Activated T-helper 1 cell treated with Interleukin-2 at 50 U/mL for 16 hours (primary cell): ENCODE measurements around the gene FBXL17.

Source experiments
- DNase-seq: peaks from one replicate; pipeline ENCODE4 v3.0.0-alpha.2; 2020; ENCODE audit warnings: low read depth

Gene FBXL17

DNA sequence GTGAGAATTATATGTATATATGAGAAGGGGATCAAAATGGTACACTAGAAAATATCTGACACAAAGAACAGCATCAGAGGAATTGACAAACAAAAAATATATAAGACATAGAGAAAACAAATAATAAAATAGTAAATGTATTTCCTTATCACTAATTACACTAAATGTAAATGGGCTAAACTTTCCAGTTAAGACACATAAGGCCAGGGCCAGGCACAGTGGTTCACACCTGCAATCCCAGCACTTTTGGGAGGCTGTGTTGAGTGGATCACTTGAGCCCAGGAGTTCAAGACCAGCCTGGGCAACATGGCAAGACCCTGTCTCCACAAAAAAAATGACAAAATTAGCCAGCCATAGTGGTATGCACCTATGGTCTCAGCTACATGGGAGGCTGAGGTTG, 8.5 kb downstream of the FBXL17 start:
- no peak for DNase-seq

DNA sequence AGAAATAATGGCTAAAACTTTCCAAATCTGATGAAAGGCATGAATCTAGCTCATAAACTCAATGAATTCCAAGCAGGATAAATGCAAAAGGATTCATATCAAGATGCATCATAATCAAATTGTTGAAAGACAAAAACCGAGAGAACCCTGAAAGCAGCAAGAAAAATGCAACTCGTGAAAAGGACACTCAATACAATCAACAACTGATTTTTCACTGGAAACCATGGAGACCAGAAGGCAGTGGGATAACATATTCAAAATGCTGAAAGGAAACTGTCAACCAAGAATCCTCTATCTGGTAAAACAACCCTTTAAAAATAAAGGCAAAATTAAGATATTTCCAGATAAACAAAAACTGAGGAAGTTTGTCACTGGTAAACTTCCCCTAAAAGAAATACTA, 9.5 kb downstream of the FBXL17 start:
- no peak for DNase-seq

DNA sequence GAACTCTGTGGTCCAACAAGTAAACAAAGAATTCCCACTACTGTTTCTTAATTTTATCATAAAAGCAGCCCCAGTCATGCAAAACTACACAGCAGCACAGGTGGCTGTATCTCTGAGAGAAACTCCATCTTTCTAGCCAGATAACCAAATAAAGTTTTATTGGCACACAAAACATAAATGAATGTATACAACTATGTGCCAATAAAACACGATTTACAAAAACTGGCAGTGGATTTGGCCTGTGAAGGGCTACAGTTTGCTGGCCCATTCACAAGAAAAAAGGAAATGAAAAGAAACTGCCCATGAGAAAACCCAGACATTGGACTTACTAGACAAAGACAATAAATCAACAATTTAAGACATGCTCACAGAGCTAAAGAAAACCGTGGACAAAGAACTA, 10.6 kb downstream of the FBXL17 start:
- no peak for DNase-seq

DNA sequence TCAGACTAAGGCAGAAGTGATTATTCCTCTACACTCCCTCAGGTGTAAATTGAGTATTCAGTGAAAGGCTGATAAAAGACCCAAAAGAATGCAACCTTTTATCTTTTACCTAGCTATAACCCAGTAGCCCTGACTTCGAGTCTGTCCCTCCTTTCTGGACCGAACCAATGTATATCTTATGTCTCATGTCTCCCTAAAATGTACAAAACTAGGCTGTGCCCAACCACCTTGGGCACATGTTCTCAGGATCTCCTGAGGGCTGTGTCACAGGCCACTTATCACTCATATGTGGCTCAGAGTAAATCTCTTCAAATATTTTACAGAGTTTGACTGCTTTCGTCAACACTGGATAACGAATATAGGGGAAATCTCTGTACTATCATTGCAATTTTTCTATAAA, 12.7 kb downstream of the FBXL17 start:
- DNase-seq, result no peak

DNA sequence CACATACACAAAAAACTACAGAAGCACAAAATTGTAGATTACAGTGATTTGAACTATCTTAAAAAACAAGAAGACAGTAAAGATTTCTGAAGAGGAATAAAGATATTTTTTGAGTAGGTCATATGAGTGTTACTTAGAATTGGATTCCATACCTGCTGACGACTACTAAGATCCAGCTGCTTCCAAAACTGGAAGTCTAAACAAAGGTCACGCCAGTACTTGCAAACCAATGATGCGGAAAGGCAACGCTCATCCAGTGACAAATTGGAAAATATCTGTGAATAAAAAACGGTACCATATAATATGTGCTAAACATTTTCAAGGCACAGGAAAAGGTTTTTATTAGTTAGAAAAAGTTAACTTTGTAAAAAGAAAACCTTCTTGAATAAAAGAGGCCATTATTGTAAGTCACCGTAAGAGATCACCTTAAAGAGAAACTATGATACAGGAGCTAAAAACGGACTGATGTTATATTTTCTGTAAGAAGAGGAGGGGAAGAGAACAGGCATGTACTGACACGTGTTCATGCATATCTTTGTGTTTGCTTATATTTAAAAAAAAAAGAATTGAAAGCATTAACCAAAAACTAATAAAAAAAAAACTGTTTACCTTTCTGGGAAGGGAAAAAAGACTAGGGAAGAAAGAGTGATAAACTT, 14.1 kb downstream of the FBXL17 start:
- no peak for DNase-seq

DNA sequence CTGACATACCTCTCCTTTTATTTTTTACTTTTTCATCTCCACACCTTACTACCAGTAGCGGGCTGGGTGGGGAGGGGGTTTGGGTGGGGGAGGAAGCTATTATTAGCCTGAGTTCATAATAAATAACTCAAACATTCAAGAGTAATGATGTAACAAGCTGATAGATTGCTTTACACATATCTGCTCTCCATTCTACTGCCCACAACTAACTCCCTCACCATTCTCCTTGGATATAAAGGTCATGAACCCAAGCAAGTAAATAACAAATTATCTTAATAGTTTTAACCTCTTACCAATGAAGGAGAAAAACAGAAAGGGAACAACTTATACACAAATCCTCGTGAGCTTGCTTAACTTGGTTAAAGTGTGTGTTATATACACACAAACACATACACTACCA, 15.4 kb downstream of the FBXL17 start:
- no peak for DNase-seq

DNA sequence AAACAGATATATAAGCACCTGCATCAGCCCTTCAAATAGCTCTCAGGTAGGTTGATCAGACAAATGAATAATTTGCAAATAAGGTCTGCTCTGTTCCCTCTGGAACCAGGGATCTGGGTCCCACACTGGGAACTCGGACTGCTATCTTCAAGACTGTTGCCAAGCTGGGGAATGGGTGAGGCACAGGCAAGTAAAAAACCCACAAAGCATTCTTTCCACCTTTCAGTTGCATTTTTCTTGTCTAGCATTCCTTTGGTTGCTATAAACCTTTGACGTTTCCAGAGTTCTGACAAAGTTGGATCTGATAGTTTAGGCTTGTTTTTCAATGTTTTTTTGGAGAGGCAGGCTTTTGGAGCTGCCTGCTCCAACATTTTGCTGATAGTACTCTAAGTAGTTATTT, 20.1 kb downstream of the FBXL17 start:
- no peak for DNase-seq

DNA sequence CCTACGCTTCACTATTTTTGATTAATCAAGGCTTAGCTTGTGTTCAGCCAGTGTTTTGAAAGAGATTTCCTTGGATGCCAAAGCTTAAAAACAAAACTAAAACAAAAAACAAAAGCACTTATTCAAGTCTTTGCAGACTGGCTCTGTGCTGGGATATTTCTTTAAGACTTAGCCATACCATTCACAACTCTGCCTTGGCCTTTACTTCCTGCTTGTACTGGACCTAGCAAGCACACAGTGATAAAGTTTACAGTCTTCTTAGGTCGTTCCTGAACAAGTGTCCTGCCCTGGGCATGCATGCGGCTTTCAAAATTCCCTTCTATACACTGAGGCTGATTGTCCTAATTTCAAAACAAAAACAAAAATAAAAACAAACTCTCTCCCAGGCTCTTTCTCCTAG, 20.7 kb downstream of the FBXL17 start:
- DNase-seq, result no peak

DNA sequence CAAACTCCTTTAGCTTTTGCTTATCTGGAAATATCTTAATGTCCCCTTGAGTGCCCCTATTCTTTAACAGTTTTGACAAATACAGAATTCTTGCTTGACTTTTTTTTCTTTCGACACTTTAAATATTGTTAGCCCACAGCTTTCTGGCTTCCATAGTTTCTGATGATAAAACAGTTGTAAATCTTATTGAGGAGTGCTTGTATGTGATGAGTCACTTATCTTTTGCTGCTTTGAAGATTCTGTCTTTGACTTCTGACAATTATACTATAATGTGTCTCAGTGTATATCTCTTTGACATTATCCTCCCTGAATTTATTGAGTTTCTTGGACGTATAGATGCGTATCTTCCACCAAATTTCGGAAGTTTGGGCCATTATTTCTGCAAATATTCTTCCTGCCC, 21.6 kb downstream of the FBXL17 start:
- no peak for DNase-seq

DNA sequence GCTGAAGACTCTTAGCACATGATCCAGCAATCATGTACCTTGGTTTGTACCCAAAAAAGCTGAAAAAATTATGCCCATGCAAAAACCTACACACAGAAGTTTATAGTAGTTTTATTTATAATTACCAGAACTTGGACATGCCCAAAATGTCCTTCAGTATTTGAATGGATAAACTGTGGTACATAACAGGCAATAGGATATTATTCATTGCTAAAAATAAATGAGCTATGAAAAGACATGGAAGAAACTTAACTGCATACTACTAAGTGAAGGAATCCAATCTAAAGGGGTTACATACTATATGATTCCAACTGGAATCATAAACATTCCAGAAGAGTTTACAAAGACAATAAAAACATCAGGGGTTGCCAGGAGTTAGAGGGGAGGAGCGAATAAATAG, 25.6 kb downstream of the FBXL17 start:
- DNase-seq, result no peak

DNA sequence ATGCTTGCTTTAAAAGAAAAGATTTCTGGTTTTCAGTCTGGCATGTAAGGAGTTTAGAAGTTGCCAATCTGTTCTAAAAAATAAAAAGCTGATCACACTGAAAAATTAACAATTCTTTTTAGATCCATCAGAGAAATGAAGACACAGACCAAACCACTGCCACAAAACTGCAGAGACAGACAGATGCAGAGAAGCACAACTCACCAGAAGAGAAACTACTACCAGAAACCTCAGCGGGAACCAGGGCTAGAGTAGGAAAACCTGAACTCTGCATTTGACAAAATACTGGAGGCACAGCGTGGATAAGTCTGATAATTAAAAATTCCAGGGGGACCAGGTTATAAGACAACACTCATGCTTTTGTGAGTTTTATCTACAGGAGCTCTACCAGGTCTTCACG, 28.8 kb downstream of the FBXL17 start:
- no peak for DNase-seq

DNA sequence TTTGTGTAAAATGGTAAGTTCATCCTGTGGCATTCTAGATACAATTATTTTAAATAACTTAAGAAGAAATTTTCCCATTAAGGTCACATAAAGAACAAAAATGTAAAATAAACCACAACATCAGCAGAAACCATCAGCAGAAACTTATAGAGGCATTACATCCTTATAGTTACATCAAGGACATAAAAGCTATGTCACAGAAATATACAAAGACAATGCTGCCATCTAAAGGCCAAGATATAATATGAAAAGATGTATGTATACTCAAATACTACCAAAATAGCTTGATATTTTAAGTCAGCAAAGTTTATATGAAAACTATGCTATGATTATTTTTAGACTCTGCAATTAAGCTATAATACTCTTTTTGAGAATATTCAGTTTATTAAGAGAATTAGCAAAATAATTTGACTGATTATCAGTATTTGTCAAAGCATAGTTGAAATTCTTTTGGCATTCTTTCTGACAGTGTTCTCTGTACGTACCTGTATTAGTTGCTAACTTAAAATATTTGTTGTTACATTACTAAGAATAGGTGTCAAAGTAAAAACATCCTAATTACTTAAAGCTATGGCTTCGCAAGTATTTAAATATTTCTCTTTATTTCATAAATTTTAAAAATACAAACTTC, 36.2 kb downstream of the FBXL17 start:
- DNase-seq, result no peak

DNA sequence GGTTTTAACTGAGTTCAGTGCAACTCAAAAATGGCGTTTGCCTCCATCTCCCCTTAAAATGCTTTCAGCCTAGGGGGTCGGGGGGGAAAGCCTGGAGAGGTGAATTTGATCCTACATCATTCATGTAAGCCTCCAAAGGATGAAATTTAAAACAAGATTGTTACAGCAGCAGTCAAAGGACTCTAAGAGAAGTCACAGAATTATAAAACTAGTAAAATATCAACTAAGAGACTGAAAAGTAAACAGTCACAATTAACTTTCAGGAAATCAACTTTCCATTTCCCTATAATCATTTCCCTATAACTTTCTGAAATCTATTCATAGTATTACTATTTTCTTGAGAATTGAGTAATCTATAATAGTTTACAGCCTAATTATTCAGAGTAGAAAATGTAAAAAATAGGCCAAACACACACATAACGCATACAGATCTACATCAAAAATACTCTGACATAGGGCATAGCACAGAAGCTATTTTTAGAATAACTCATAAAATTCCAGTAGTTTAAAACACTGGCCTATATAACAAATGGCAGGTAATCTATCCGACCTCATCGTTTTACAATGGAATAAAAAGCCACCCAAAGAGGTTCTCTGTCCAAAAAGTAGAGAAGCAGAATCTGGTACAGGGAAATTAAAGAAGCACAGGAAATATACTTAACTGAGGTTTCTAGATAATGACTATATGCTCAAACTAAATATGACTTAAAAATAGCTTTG, 37.6 kb downstream of the FBXL17 start:
- DNase-seq, result no peak

DNA sequence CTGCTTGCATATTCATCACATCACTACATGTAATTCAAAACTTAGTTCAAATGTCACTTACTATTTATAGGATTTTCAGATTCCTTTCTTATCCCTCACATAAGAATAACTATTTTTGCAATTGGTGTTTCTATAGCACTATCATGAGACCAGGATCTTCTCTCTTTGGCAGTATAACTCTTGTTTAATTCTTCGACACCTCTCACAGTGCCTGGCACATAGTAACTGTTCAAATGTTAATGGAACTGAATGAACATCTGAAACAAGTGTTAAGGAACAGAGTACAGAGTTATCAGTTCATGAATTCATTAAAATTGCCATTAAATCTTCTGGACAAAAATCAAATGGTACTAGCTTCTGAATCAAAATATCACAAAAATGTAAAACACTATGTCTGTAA, 40.0 kb downstream of the FBXL17 start:
- DNase-seq, result no peak

DNA sequence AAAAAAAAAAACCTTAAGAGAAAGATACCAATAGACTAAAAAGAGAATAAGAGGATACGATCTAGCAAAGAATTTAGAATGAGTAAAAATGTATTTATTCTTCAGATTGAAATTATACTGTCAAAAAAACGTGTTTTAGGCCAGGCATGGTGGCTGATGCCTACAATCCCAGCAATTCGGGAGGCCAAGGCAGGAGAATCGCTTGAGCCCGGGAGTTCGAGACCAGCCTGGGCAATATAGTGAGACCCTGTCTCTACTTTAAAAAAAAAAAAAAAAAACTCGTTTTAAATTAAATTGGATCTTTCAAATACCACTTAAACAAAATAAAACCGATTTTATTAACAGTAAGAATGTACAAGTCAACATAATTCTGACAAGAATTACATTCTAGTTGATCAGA, 41.8 kb downstream of the FBXL17 start:
- DNase-seq, result no peak

DNA sequence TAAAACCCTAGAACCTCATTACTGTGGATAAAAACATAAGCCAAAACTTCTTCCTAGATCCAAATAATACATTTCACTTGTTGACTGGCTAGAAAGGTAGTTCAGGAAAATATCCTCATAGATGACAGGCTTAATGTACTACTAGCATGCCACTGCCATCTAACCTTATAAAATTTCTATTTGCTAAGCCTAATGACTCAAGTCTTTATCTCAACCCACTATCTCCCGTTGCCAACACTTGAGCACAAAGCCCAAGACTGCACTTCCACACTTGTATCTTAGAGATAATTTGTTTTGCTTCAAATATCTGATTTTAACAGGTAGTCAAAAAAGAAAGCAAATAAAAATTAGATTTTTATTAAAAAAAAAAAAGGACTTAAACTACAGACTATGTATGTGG, 42.7 kb downstream of the FBXL17 start:
- DNase-seq, result no peak

DNA sequence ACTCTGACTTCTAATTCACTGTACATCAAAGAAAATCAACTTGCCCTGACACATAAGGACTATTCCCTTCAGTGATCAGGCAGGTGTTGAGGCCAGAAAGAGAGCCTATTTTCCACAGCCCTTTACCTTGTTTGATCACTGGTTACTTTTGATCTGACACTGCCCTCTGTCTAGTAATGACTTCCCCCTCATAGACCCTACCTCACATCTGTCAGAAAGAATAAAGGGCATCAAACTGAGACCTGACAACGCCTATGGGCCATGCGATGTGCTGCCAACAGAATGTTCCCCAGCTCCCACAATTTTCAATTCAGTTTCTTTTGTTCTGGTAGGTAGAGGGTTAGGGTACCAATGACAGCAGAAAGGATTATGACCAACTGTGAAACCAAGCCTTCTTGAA, 47.7 kb downstream of the FBXL17 start:
- no peak for DNase-seq

DNA sequence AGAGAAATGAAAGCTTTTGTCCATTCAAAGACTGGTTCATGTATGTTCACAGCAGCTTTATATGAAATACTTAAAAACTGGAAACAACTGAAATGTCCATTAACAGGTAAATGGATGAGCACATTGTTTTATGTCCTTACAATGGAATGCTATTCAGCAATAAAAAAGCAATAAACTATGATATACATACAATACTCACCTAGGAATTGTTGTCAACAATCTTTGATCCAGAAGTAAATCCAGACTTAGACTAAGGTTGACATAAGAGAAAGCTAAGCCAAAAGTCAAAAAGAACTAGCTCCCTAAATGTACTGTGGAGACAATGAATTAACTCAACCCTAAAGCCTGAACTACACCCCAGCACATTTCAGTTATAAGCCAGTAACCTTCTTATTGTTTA, 54.9 kb downstream of the FBXL17 start:
- no peak for DNase-seq

DNA sequence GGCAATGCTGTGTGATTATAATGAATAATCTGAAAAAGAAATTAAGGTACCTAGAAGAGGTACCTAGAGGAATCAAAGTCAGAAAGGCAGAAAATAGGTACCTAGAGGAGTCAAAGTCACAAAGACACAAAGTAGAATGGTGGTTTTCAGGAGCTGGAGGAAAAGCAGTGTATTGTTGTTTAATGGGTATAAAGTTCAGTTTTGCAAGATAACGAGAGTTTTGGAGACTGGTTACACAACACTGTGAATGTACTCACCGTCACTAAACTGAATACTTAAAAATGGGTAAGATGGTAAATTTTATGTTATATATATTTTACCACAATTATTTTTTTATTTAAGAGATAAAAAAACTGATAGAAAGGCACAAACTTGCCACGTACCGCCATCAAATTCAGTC, 57.0 kb downstream of the FBXL17 start:
- DNase-seq, result no peak

DNA sequence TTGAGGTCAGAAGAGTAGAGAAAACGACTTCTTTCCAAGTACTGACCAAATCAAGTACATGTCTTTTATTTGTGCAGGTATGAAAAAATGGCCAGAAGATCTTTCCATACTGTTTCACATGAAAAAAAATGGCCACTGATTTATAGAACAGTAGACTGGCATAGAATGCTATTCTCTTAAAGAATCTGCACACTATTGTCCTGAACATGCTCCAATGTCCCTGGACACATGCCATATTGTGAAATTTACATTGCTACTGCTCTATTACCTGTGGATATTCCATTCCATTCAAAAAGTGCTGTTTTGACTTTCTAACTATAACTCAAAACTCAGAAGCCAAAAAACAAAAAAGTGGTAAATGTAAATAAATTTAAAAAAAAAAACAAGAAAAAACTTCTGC, 60.6 kb downstream of the FBXL17 start:
- DNase-seq, result no peak

DNA sequence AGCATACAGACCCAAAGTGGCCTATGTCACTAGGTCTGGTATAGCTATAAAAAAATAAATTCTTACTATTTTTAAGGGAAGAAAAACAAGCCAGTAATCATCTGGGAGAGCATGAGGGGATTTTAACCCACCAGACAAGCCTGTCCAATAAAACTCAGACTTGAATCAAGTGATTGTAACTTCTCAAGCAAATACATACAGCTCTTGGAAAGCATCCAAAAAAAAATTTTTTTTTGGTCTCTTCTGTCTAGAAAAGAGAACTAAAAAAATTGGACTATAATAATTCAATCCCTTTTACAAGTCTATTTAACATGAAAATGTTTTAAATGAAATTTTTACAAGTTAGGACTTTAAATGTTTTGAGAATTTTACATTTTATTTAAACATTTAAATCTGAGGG, 61.7 kb downstream of the FBXL17 start:
- DNase-seq, result no peak

DNA sequence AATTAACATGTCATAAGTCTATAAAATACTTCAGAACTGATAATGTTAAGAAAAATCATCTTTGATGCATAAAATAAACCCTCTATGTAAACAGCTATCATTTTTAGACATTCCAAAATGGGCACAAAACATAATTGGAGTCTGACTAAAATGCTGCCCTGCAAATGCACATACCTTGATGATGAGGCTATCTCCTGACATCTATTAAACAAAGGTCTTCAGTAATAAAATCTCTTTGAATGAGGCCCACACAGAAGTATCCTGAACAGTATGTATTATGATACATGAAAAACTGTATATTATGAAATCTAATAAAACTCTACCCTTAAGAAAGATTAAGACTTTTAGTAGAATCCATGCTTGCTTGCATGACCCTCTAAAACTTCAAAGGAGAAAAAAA, 66.1 kb downstream of the FBXL17 start:
- DNase-seq, result no peak

DNA sequence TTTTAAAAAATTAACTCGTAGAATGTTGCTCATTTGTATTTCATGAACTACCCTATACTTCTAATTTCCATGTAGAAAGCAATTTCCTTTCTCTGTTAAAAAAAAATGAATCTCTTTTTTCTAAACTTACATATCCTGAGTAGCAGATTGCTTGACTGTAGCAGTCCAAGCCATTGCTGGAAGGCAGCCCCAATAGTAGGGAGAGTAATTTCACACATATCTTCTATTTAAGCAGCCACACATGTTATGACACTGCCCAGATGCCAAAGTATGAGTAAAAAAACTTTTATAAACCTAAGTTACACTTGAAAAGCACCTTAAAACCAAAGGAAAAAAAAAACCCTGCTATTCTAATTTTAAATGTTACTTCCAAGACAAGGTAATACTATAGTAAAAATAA, 69.6 kb downstream of the FBXL17 start:
- no peak for DNase-seq

DNA sequence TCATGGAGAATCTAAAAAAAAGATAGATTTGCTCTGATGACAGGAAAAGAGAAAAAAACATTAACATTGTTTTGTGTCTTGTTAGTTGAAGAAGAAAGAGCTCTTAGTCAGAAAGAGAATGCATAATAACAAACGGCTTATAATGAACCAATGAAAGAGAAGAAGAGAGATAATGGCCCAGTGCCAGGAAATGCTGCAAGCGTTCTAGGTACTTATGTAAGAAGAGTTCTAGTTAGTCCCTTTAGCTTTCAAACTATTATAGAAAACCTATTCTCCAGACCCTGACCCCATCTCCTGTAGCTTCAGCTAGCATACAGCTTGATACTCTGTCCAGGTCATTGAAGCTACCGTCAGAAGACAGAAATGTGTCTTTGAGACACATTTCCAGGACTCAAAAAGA, 70.2 kb downstream of the FBXL17 start:
- no peak for DNase-seq
